Neuron (in vitro differentiated cells): ENCODE data around the gene ABCG1.

ENCODE experiments used
- H2AFZ ChIP-seq: one replicate; pipeline ENCODE4 v1.6.1; 2013; ENCODE audit warnings: low read depth, mild to moderate bottlenecking, inconsistent platforms, low read length, moderate library complexity
- H3K27me3 ChIP-seq: one replicate; pipeline ENCODE4 v1.6.1; 2013; ENCODE audit warnings: low read length; ENCODE audit not compliant: insufficient read depth
- H3K36me3 ChIP-seq: one replicate; pipeline ENCODE4 v1.6.1; 2013; ENCODE audit warnings: low read length; ENCODE audit not compliant: insufficient read depth
- H3K4me1 ChIP-seq: one replicate; pipeline ENCODE4 v1.6.1; 2013; ENCODE audit warnings: low read length; ENCODE audit not compliant: insufficient read depth
- H3K4me3 ChIP-seq: 2 replicates; pipeline ENCODE4 v1.5.1; 2013; ENCODE audit warnings: mild to moderate bottlenecking, low read length, moderate library complexity
- H3K9me3 ChIP-seq: one replicate; pipeline ENCODE4 v1.6.1; 2013; ENCODE audit warnings: low read length

The ABCG1 gene

GRCh38 chr21:42305707-42306147 lies 86.8 kb downstream of the ABCG1 start:
- no peak overlapping the region for H2AFZ ChIP-seq
- no peaks in the 10 kb centered on the region for H3K4me1 ChIP-seq
- H3K9me3 ChIP-seq: no peaks in the 10 kb centered on the region
- peaks cover 8% of the 10 kb centered on the region for H3K27me3 ChIP-seq
- H3K4me3 ChIP-seq: no peak overlapping the region
- no peaks in the 10 kb centered on the region for H3K36me3 ChIP-seq

- Histone ChIP-seq H3K9me3 (no peaks in the 10 kb centered on the region), H3K27me3 (peaks cover 13% of the 10 kb centered on the region), H2AFZ (no peak overlapping the region), H3K4me1 (no peaks in the 10 kb centered on the region), H3K4me3 (no peak overlapping the region), H3K36me3 (no peaks in the 10 kb centered on the region)
These were observed 87.6 kb downstream of the ABCG1 start for GRCh38 chr21:42306366-42307035.

- Histone ChIP-seq H3K36me3 (no peaks in the 10 kb centered on the region), H3K27me3 (peaks cover 19% of the 10 kb centered on the region), H2AFZ (no peak overlapping the region)
These were observed 88.2 kb downstream of the ABCG1 start for GRCh38 chr21:42307106-42307505.

GRCh38 chr21:42308161-42308913 lies 89.4 kb downstream of the ABCG1 start:
- Histone ChIP-seq H3K27me3 (peaks cover 31% of the 10 kb centered on the region), H3K4me1 (no peaks in the 10 kb centered on the region), H3K36me3 (no peaks in the 10 kb centered on the region), H3K9me3 (no peaks in the 10 kb centered on the region), H3K4me3 (no peak overlapping the region), H2AFZ (no peak overlapping the region)

More at GRCh38 chr21:42307106-42307505, 88.2 kb downstream of the ABCG1 start:
- no peaks in the 10 kb centered on the region for H3K9me3 ChIP-seq
- no peak overlapping the region for H3K4me3 ChIP-seq
- no peaks in the 10 kb centered on the region for H3K4me1 ChIP-seq

GRCh38 chr21:42308914-42309752 lies 90.2 kb downstream of the ABCG1 start:
- Histone ChIP-seq H2AFZ (no peak overlapping the region), H3K4me1 (no peaks in the 10 kb centered on the region), H3K27me3 (peaks cover 38% of the 10 kb centered on the region), H3K36me3 (no peaks in the 10 kb centered on the region), H3K9me3 (no peaks in the 10 kb centered on the region), H3K4me3 (no peak overlapping the region)

- Histone ChIP-seq H3K9me3 (no peaks in the 10 kb centered on the region), H3K36me3 (no peaks in the 10 kb centered on the region), H3K4me1 (no peaks in the 10 kb centered on the region), H3K4me3 (no peak overlapping the region), H2AFZ (no peak overlapping the region), H3K27me3 (peaks cover 35% of the 10 kb centered on the region)
These were observed 90.8 kb downstream of the ABCG1 start for GRCh38 chr21:42309753-42310213.

GRCh38 chr21:42310411-42311001 lies 91.6 kb downstream of the ABCG1 start:
- H3K4me3 ChIP-seq: no peak overlapping the region
- H3K4me1 ChIP-seq: no peaks in the 10 kb centered on the region
- H2AFZ ChIP-seq: no peak overlapping the region
- peaks cover 35% of the 10 kb centered on the region for H3K27me3 ChIP-seq
- no peaks in the 10 kb centered on the region for H3K36me3 ChIP-seq
- H3K9me3 ChIP-seq: no peaks in the 10 kb centered on the region

- Histone ChIP-seq H3K27me3 (peaks cover 35% of the 10 kb centered on the region), H3K36me3 (no peaks in the 10 kb centered on the region), H3K4me1 (no peaks in the 10 kb centered on the region), H3K9me3 (no peaks in the 10 kb centered on the region), H2AFZ (no peak overlapping the region), H3K4me3 (no peak overlapping the region)
These were observed 92.2 kb downstream of the ABCG1 start for GRCh38 chr21:42311160-42311559.

- H2AFZ ChIP-seq: no peak overlapping the region
- no peaks in the 10 kb centered on the region for H3K4me1 ChIP-seq
- H3K4me3 ChIP-seq: no peak overlapping the region
- no peaks in the 10 kb centered on the region for H3K9me3 ChIP-seq
- peaks cover 35% of the 10 kb centered on the region for H3K27me3 ChIP-seq
- H3K36me3 ChIP-seq: no peaks in the 10 kb centered on the region
These were observed 93.1 kb downstream of the ABCG1 start for GRCh38 chr21:42311816-42312625.

GRCh38 chr21:42312626-42313104 lies 93.7 kb downstream of the ABCG1 start:
- no peak overlapping the region for H3K4me3 ChIP-seq
- no peaks in the 10 kb centered on the region for H3K4me1 ChIP-seq
- H3K9me3 ChIP-seq: no peaks in the 10 kb centered on the region
- H3K36me3 ChIP-seq: no peaks in the 10 kb centered on the region
- H2AFZ ChIP-seq: no peak overlapping the region
- peaks cover 32% of the 10 kb centered on the region for H3K27me3 ChIP-seq

- Histone ChIP-seq H3K27me3 (peaks cover 32% of the 10 kb centered on the region), H3K9me3 (no peaks in the 10 kb centered on the region), H3K4me3 (no peak overlapping the region), H3K4me1 (no peaks in the 10 kb centered on the region), H3K36me3 (no peaks in the 10 kb centered on the region), H2AFZ (no peak overlapping the region)
These were observed 94.6 kb downstream of the ABCG1 start for GRCh38 chr21:42313501-42313969.
